Measurements from ENCODE around the gene JAZF1. TPM values are rescaled to one million over a fixed set of nuclear protein-coding genes. Genes with fewer than 3 reads are reported as not detected.

Gene JAZF1
- total RNA-seq, 1 experiment from 2014 or later = 5.4 TPM

DNA sequence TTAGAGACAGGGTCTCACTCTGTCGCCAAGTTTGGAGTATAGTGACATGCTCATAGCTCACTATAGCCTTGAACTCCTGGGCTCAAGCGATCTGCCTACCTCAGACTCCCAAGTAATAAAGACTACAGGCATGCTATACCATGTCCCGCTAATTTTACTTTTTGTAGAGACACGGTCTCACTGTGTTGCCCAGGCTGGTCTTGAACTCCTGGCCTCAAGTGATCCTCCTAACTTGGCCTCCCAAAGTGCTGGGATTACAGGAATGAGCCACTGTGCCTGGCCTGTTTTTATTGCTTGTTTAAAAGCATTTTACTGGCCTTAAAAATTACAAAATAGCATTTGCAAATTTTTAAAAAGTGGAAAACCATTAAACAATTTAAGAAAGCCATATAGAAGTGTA lies 135.0 kb downstream of the JAZF1 start:
- no peak for DNase-seq (ENCODE audit: low read depth)

GRCh38 chr7:28044825-28045224 lies 135.8 kb downstream of the JAZF1 start:
- no peak for DNase-seq (ENCODE audit: low read depth)

DNA sequence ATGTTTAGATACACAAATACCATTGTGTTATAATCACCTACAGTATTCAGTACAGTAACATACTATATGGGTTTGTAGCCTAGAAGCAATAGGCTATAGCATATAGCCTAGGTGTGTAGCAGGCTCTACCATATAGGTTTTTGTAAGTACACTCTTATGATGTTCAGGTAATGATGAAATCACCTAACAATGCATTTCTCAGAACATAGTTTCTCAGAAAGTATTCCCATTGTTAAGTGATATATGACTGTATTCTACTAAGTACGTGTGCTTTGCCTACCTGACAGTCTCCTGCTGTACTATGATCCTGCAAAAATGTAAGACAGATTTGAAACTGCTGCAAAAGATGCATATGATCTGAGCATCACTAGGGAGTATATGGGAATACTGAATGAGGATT lies 137.9 kb downstream of the JAZF1 start:
- no peak for DNase-seq (ENCODE audit: low read depth)

DNA sequence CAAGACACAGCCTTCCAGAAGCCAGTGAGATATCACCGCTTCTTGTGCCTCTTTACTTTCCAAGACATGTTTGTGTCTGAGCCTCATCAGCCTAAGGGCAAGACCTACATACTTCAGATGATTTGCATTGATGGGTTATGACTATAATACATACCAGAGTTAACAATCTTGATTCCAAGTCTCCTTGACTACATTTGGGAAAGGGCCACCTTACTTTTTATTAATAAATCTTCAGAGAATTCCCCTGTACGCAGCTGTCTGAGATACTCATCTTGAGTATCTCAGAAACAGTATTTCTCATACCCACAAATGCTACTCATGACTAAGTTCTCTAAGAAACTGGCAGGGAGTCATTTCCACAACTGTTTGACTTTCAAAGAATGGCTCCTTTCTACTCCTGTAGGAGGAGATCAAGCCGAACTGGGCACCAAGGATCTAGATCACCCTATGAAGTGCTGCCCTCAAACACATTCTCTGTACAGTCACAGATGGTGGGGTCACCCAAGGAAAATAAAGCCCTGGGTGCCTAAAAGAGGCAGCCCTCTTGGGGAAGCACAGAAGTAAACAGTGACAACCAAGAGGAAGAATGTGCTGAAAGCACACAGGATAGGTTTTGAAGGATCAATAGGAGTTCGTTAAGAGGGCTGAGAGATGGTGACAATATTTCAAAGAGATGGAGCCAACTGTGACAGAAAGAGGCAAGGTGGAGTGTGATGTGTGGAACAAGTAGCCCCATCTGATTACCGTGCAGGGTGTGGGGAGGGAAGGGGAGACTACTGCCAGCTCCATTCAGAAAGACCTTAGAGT lies 138.9 kb downstream of the JAZF1 start:
- peak; percentile 75 for DNase-seq (ENCODE audit: low read depth)

GRCh38 chr7:28038175-28038797 lies 142.3 kb downstream of the JAZF1 start:
- no peak for DNase-seq (ENCODE audit: low read depth)

GRCh38 chr7:28037220-28038010 lies 143.2 kb downstream of the JAZF1 start:
- DNase-seq (ENCODE audit: low read depth) = peak; percentile 98

- peak; percentile 43 for DNase-seq (ENCODE audit: low read depth)
Observed at GRCh38 chr7:28036696-28037095, 143.9 kb downstream of the JAZF1 start.

DNA sequence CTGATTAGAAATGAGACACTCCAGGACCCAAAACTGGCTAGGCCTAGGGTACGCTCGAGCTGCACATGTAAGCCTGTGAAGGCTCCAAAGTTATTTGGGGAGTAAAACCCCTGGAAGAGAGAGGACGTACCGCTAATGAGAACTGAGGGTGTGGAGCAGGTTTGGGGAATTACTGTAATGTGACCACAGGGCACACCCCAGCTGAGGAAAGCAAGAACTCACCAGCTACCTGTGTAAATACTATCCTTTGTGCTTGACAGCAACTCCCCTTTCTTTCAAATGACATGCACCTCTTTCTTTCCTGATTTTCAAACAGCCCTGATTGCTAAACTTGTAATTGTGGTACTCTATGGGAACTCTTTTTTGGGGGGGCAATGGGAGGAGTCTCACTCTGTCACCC lies 147.2 kb downstream of the JAZF1 start:
- no peak for DNase-seq (ENCODE audit: low read depth)

- DNase-seq (ENCODE audit: low read depth) = no peak
Observed at GRCh38 chr7:28032738-28033380, 147.7 kb downstream of the JAZF1 start.

DNA sequence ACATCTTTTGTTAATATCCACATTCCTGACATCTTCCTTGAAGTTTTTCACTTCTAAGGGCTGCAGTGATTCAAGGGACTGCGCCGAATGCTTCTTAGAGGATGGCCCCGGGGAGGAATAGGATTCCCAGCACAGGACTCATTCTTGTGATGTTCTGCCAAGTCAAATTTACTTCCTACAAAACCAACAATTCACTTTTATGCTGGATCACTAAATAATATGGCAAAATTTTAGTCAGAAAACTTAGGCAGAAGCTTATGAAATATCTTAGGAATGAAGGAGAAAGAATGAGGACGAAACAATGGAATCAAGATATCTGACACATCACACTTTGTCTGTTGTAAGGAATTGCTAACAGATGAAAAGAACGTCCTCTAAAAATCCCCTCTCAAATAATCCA lies 151.5 kb downstream of the JAZF1 start:
- no peak for DNase-seq (ENCODE audit: low read depth)

GRCh38 chr7:28028471-28028870 lies 152.1 kb downstream of the JAZF1 start:
- DNase-seq (ENCODE audit: low read depth) = no peak

GRCh38 chr7:28026237-28026636 lies 154.4 kb downstream of the JAZF1 start:
- DNase-seq (ENCODE audit: low read depth) = no peak

DNA sequence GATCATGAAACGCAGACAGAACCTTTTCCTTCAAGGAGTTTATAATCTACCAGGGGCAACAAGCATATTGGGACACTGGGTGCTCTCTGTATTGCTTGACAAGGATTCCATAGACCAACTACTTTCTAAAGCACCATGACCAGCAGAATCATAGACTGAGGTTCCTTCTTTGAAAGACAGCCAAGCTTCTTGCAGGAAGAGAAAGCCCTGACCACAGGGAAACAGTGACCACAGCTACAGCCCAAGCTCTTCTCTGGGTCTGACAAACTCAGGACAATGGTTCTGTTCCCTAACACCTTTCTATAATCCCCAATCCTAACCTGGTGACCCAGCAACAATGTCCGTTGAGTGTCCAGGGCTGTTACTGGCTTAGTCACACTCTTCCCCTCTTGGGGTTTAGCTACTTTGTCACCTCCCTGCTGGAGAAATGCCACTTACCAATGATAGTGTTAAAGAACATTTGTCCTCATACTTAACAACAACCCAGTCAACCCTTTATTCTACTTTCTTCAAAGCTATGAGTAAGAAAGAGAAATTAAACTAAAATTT lies 155.7 kb downstream of the JAZF1 start:
- no peak for DNase-seq (ENCODE audit: low read depth)

- peak; percentile 78 for DNase-seq (ENCODE audit: low read depth)
Observed at GRCh38 chr7:28020302-28020940, 160.2 kb downstream of the JAZF1 start.

DNA sequence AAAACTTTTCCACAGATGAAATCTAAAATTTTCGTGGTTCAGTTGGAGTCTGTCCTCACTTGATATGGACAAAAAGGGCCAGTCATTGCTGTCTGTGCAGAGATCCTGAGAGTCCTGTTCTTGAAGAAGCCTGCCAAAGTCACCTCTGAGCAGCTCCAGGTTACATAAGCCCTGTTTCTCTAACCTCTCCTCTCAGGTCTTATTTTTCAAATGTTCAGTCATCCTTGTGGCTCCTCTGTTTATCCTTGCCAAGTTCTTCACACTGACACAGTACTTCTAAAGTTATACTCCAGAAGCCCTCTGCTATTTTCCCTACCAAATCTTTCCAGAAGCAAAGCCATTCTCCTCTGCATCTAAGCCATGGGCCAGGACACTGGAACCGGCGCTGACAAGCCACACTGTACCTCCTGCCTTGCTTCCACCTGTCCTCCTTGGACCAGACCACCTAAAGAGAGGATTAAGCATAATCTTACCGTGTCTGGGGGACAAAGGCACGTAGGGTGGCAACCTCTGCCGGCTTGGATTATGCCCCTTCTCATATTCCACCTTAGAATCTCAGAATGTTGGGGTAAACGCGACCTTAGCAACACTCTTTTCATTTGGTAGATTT lies 161.6 kb downstream of the JAZF1 start:
- no peak for DNase-seq (ENCODE audit: low read depth)

DNA sequence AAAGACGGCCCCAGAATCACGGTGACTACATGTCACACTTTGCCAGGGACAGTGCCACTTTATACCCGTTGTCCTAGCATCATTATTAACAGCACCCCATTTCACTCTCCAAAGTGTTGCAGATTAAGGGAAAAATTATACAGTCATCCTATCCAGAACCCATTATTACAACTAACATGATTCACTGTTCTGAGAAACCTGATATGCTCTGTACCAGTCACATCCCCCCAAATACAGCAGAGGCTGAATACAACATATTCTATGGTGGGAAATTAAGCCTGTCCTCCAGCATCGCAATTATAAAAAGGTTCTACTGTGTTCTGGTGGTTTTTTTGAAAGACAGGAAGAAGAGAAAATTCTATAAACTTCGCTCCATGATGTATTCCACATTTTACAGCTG lies 162.1 kb downstream of the JAZF1 start:
- DNase-seq (ENCODE audit: low read depth) = peak; percentile 49

DNA sequence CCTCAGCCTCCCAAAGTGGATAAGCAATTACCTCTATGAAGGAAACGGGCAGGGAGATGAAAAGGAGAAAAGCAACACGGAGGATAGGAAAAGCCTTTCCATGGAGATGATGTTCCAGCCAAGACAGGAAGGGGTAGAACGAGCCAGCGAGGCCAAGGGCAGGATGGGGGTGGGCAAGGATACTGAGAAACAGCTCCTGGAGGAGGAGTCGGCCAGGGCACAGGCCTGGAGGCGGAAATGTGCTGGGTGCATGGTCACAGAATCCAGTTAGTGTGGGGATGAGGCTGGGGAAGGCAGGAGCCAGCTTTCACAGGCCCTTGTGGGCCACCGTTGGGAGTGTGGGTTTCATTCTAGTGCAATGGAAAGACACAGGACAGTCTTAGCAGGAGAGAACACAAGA lies 162.6 kb downstream of the JAZF1 start:
- no peak for DNase-seq (ENCODE audit: low read depth)

DNA sequence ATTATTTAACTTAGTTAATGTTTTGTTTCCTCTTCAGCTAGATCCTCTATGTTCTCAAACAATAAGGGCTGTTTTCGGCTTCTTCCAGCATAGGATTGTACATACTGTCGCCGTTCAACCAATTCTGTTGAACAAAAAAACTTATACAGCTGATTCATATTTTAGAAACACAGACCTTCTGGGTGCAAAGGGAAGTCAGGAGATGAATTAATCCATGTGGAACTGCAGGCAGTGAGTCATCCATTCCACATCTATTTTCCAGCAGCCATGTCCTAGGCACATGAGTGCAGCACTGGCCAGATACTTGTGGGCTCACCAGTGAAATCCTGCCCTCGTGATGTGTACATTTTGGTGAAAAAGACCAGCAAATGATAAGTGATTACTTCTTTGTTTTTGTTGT lies 163.2 kb downstream of the JAZF1 start:
- peak; percentile 71 for DNase-seq (ENCODE audit: low read depth)

GRCh38 chr7:28016297-28016696 lies 164.3 kb downstream of the JAZF1 start:
- no peak for DNase-seq (ENCODE audit: low read depth)

DNA sequence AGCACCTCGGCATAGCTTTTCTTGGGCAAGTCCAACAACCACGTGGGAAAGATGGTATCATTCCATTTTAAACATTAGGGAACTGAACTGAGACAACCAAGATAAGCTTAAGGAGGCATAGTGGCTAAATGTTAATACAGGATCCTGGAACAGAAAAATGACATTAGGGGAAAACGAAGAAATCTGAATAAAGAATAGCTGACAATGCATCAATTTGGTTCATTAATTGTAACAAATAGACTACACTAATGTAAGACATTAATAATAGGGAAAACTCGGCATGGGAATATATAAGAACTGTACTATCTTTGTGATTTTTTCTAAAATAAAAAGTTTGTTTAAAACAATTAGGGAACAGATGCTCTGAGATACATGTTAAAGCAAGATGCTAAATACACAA lies 165.4 kb downstream of the JAZF1 start:
- no peak for DNase-seq (ENCODE audit: low read depth)

Data from HT1080 (cell line).